SK-N-MC (cell line): Measurements from ENCODE around the gene AKAP3.
A peak's percentile ranks its signal among the peaks of the same experiment; 100 is the strongest.

Source experiments
- DNase-seq: peaks from one replicate; pipeline ENCODE4 v3.0.0-alpha.2; 2011; ENCODE audit warnings: low read depth, low spot score
- H3K27ac ChIP-seq: fragments of 200-600 bp; sonication (generic); 2 replicates; pipeline ENCODE4 v1.5.1; 2016; ENCODE audit warnings: mixed run types
- H3K36me3 ChIP-seq: fragments of 200-600 bp; sonication (generic); 2 replicates; pipeline ENCODE4 v1.6.1; 2017; ENCODE audit warnings: antibody characterized with exemption, low read length, mixed read lengths; ENCODE audit not compliant: insufficient read depth
- H3K4me3 ChIP-seq: fragments of 200-600 bp; sonication (generic); 2 replicates; pipeline ENCODE4 v1.5.1; 2016
- H3K9ac ChIP-seq: fragments of 200-600 bp; sonication (generic); 2 replicates; pipeline ENCODE4 v1.8.0; 2017; ENCODE audit warnings: mixed run types, mixed read lengths; ENCODE audit not compliant: insufficient read length
- H3K9me3 ChIP-seq: fragments of 200-600 bp; sonication (generic); 2 replicates; pipeline ENCODE4 v1.6.1; 2017; ENCODE audit warnings: low read depth, mild to moderate bottlenecking, antibody characterized with exemption, low read length, moderate library complexity, mixed read lengths
- EZH2 ChIP-seq: fragments of 200-600 bp; sonication (generic); IDR thresholded peaks from one replicate; pipeline ENCODE4 v1.6.1; 2017; ENCODE audit warnings: antibody characterized with exemption
- FOXP2 ChIP-seq: optimal IDR thresholded peaks from 2 replicates; pipeline ENCODE3; 2011; ENCODE audit warnings: mild to moderate bottlenecking, moderate library complexity; ENCODE audit not compliant: insufficient read depth; ENCODE audit errors: extremely low read length, control extremely low read depth
- POLR2AphosphoS5 ChIP-seq: IDR thresholded peaks from 2 replicates; pipeline ENCODE4 v1.6.1; 2012; ENCODE audit warnings: mild to moderate bottlenecking, low read depth, low read length, borderline replicate concordance

AKAP3 gene

DNA sequence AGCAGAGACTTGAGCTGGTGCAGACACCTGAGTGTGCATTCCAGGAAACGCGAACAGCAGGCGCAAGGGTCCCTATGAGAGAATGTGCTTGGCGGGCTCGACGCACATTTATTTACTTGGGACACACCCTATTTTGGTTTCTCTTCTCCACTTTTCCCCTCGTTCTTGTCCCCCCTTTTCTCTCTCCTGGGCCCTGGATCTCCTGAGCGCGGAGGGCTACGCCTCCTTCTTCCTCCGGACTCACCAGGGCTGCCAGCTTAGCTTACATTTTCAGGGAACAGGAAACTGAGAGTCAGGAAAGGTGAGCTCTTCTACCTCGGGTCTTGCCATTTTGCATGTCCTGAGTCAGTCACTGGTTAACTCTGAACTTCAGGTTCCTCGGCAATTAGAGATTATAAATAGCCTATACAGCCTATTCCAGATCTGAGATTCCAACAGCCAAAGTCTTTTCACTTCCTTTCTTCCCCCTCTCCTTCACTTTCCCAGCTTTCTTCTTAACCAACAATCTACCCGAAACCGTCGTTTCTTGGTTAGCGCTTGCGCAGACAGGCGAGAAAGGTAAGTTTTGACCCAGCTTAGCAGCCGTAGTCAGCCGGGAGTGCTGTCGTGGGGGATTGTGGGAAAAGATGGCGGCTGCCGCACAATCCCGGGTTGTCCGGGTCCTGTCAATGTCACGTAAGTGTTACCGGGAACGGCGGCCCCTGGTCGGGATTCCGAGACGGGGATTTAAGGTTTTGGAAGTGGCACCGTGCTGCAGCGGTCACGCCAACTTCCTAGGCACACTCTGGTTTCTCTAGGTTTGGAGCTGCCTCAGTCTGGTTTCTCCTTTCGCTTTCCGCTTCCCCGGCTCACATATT is at the start of gene AKAP3, which contains the start of gene NDUFA9:
Gene AKAP3, minus strand, starts transcription at position 551 of the 857 bp plus-strand sequence. CDS start 10,855 bp downstream, outside the sequence.
Gene NDUFA9, plus strand, starts transcription at position 614 of the 857 bp plus-strand sequence. Its CDS starts 13 bp downstream, at position 627.
- Histone ChIP-seq H3K4me3 (peak within 1 kb of the TSS; percentile 86), H3K9me3 (no peaks in the 10 kb centered on the region), H3K27ac (peak within 1 kb of the TSS; percentile 44; the same call in 1 of the 2 replicates), H3K9ac (peak within 1 kb of the TSS; percentile 92), H3K36me3 (0 out of 2 replicates have a peak, but pooled peaks cover under 1% of the 10 kb centered on the region)
- peak; percentile 94 for TF ChIP-seq POLR2AphosphoS5
- TF ChIP-seq FOXP2 = no peak
- peak; percentile 53 for DNase-seq

DNA sequence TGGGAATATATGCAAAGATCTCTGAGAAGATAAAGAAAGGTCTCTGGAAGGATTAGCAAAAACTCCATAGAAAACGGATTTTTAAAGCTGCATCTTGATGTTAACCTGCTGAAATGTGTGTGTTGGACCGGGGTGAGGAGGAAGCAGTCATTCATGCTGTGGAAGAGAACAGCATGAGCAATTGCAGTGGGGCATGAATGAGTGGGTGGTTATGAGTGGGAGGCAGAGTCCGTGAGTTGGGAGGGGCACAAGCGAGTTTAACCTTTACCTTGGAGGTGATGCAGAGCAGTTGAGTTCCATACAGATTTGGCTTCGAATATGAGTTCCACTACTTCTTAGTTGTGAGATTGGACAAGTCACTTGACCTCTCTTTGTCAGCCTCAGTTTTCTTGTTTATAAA is 41.9 kb upstream of the AKAP3 start:
- Histone ChIP-seq H3K27ac (no peak overlapping the region), H3K9me3 (no peaks in the 10 kb centered on the region)

DNA sequence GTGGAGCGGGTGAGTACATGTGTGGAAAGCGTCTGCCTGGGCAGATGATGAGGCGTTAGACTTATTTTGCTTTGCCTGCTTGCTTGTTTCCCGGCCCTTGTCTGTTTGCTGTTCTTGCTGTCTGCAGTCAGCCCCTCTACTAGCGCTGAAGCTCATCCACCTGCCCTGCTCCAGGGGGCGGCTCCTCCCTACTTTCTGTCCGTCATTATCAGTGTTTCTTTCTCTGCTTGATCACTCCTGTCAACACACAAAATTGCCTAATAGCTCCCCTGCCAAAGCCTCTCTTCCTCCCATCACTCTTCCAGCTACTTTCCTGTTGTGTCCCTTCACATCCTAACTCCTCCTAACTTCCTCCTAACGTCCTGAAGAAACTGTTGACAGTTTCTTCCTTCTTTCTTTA is 36.5 kb upstream of the AKAP3 start:
- H3K27ac ChIP-seq = no peak overlapping the region
- H3K9me3 ChIP-seq = no peaks in the 10 kb centered on the region
- no peak overlapping the region for H3K9ac ChIP-seq
- H3K4me3 ChIP-seq = no peak overlapping the region
- H3K36me3 ChIP-seq = peaks cover 46% of the 10 kb centered on the region
- DNase-seq = no peak
- TF ChIP-seq POLR2AphosphoS5 (no peak), EZH2 (no peak), FOXP2 (no peak)

More for the DNA sequence above, 41.9 kb upstream of the AKAP3 start:
- Histone ChIP-seq H3K9ac (no peak overlapping the region), H3K36me3 (peaks cover 9% of the 10 kb centered on the region), H3K4me3 (no peak overlapping the region)
- TF ChIP-seq FOXP2 (no peak), POLR2AphosphoS5 (no peak), EZH2 (no peak)
- DNase-seq = no peak

DNA sequence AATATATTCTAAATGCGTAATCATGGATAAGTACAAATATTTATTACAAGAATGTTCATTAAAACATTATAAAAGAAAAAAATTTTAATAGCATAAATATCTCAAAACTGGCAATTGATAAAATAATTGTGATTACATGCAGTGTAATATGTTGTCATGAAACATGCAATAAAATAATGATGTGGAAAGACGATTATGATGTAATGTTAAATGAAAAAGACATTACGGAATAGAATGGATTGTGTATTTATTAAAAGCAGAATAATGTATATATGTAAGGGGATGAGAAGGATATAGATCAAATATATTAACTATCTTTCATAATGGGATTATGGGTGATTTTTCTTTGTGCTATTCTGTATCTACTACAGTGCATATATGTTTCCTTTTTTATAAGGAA is 32.9 kb upstream of the AKAP3 start:
- no peak overlapping the region for H3K27ac ChIP-seq
- peaks cover 44% of the 10 kb centered on the region for H3K36me3 ChIP-seq
- DNase-seq = no peak
- H3K9me3 ChIP-seq = no peaks in the 10 kb centered on the region
- H3K4me3 ChIP-seq = no peak overlapping the region
- no peak overlapping the region for H3K9ac ChIP-seq
- TF ChIP-seq FOXP2 (no peak), POLR2AphosphoS5 (no peak), EZH2 (no peak)

DNA sequence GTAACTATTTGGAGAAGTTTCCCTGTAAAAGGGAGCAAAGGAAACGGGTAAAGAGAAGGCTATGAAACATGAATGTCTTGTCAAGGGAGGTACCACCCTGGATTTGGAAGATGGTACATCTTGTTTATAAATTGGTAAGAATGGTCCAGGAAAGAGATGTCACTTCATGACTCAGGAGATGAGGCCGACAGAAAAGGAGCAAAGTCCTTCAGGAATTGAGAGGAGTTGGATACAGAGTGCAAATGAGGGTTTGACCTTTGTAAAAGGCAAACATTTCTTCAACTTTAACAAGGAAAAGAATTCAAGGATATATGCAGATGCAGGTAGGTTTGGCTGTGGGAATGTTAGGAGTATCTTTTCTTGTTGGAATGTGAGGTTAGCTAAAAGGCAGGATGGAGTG is 30.9 kb upstream of the AKAP3 start:
- Histone ChIP-seq H3K9ac (no peak overlapping the region), H3K4me3 (no peak overlapping the region), H3K36me3 (peaks cover 27% of the 10 kb centered on the region), H3K9me3 (no peaks in the 10 kb centered on the region), H3K27ac (no peak overlapping the region)
- no peak for TF ChIP-seq EZH2
- TF ChIP-seq POLR2AphosphoS5 = no peak
- no peak for TF ChIP-seq FOXP2
- no peak for DNase-seq

DNA sequence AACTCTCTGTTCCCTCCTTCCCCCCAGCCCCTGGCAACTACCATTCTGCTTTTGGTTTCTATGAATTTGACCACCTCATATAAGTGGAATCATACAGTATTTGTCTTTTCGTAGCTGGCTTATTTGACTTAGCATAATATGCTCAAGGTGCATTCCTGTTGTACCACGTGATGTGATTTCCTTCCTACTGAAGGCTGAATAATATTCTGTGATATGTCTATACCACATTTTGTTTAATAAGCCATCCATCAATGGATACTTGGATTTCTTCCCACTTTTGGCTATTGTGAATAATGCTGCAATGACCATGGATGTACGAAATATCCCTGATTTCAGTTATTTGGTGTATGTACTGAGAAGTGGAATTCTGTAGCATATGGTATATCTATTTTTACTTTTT is 16.4 kb upstream of the AKAP3 start:
- no peak overlapping the region for H3K27ac ChIP-seq
- no peak for TF ChIP-seq FOXP2
- TF ChIP-seq POLR2AphosphoS5 = no peak
- TF ChIP-seq EZH2 = no peak
- H3K9ac ChIP-seq = no peak overlapping the region
- H3K36me3 ChIP-seq = peaks cover 92% of the 10 kb centered on the region
- no peak for DNase-seq
- no peaks in the 10 kb centered on the region for H3K9me3 ChIP-seq
- no peak overlapping the region for H3K4me3 ChIP-seq

DNA sequence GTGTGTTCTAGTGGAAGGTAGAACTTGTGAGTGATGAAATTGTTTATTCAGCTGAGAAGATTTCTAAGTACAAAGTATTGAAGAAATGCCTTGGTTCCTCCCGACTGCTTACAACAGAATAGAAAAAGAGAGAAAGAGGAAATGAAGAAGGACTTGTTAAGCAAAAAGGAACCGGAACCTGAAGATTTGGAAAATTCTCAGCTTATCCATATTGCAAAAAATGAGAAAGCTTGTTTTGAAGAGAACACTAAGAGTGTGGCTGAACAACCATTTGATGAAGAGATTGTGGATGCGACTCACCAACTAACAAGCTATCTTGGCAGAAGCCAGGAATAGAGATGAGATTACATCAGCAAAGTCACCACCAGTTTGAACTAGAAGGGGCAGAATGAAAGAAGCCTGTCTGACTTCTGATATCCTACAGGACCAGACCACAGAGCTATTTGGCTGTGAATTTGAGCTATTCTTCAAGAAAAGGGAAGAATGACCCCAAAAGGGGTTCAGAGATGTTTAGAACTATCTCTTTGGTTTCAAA is 15.2 kb upstream of the AKAP3 start:
- Histone ChIP-seq H3K9me3 (no peaks in the 10 kb centered on the region), H3K27ac (no peak overlapping the region), H3K36me3 (peaks cover 92% of the 10 kb centered on the region), H3K9ac (no peak overlapping the region), H3K4me3 (no peak overlapping the region)
- no peak for DNase-seq
- TF ChIP-seq POLR2AphosphoS5 = no peak
- no peak for TF ChIP-seq FOXP2
- TF ChIP-seq EZH2 = no peak

DNA sequence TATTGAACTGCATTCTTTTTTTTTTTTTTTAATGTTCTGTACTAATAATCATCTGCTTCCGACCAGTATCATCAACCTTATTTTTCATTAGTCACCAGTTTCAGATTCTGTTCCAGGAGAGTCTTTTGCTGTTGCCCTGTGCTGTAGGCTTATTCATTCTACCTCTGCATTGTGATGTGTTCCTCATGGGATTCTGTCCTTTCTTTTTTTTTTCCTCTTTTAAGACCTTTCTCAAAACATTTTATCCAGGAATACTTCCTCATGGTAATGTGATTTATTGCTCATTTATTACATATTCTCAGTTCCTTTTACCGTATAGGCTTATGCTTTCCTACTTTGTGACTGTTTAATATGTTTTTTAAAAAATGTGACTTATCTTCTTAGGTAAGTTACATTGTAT is 4.8 kb upstream of the AKAP3 start:
- Histone ChIP-seq H3K36me3 (peaks cover 48% of the 10 kb centered on the region), H3K9me3 (no peaks in the 10 kb centered on the region), H3K9ac (no peak overlapping the region), H3K27ac (no peak overlapping the region), H3K4me3 (no peak overlapping the region)
- TF ChIP-seq FOXP2 = no peak
- no peak for TF ChIP-seq EZH2
- TF ChIP-seq POLR2AphosphoS5 = no peak
- no peak for DNase-seq
